Neural progenitor cell (in vitro differentiated cells): ENCODE data around the gene SIVA1. TPM values are rescaled to one million over a fixed set of nuclear protein-coding genes. Genes with fewer than 3 reads are reported as not detected.
A peak's percentile ranks its signal among the peaks of the same experiment; 100 is the strongest.

Experiments
- DNase-seq: peaks from one replicate; pipeline ENCODE4 v3.0.0-alpha.2; 2016; ENCODE audit warnings: low spot score
- H2AFZ ChIP-seq: fragments of 200-600 bp; sonication (generic); replicated peaks from 2 replicates; pipeline ENCODE4 v1.6.1; 2016; ENCODE audit warnings: antibody characterized with exemption
- H3F3A ChIP-seq: fragments of 200-600 bp; sonication (generic); 2 replicates; pipeline ENCODE4 v1.6.1; 2016; ENCODE audit warnings: antibody characterized with exemption, low read depth
- H3K27ac ChIP-seq: fragments of 200-600 bp; sonication (generic); 2 replicates; pipeline ENCODE4 v1.5.1; 2016; ENCODE audit warnings: mild to moderate bottlenecking
- H3K27me3 ChIP-seq: fragments of 200-600 bp; sonication (generic); 2 replicates; pipeline ENCODE4 v1.6.1; 2016; ENCODE audit warnings: mild to moderate bottlenecking, moderate library complexity
- H3K36me3 ChIP-seq: fragments of 200-600 bp; sonication (generic); 2 replicates; pipeline ENCODE4 v1.5.1; 2016
- H3K4me1 ChIP-seq: fragments of 200-600 bp; sonication (generic); 2 replicates; pipeline ENCODE4 v1.6.1; 2016; ENCODE audit warnings: mixed run types
- H3K4me2 ChIP-seq: fragments of 200-600 bp; sonication (generic); 2 replicates; pipeline ENCODE4 v1.6.1; 2016
- H3K4me3 ChIP-seq: fragments of 200-600 bp; sonication (generic); 2 replicates; pipeline ENCODE4 v1.5.1; 2016
- H3K79me2 ChIP-seq: fragments of 200-600 bp; sonication (generic); 2 replicates; pipeline ENCODE4 v1.6.1; 2016; ENCODE audit warnings: low read depth
- H3K9ac ChIP-seq: fragments of 200-600 bp; sonication (generic); 2 replicates; pipeline ENCODE4 v1.6.1; 2016
- H3K9me3 ChIP-seq: fragments of 200-600 bp; sonication (generic); 2 replicates; pipeline ENCODE4 v1.5.1; 2016; ENCODE audit warnings: low read depth
- H4K20me1 ChIP-seq: fragments of 200-600 bp; sonication (generic); 2 replicates; pipeline ENCODE4 v1.6.1; 2016; ENCODE audit warnings: low read depth
- H3K27ac Mint-ChIP-seq: 3 replicates; pipeline ENCODE4 v1.8.0; 2021; ENCODE audit warnings: mixed read lengths
- H3K27me3 Mint-ChIP-seq: 2 replicates; pipeline ENCODE4 v1.8.0; 2022; ENCODE audit warnings: low read depth, mild to moderate bottlenecking, inconsistent platforms, moderate library complexity, mixed read lengths; ENCODE audit not compliant: insufficient read depth
- H3K36me3 Mint-ChIP-seq: 3 replicates; pipeline ENCODE4 v1.8.0; 2021; ENCODE audit warnings: mixed read lengths
- H3K4me1 Mint-ChIP-seq: 3 replicates; pipeline ENCODE4 v1.8.0; 2021; ENCODE audit warnings: mixed read lengths
- H3K4me3 Mint-ChIP-seq: 3 replicates; pipeline ENCODE4 v1.8.0; 2021; ENCODE audit warnings: mild to moderate bottlenecking, moderate library complexity, mixed read lengths
- H3K9me3 Mint-ChIP-seq: 3 replicates; pipeline ENCODE4 v1.8.0; 2020; ENCODE audit warnings: mixed read lengths
- CTCF ChIP-seq: fragments of 200-600 bp; sonication (generic); IDR thresholded peaks from 2 replicates; pipeline ENCODE4 v1.5.1; 2017; ENCODE audit warnings: antibody characterized with exemption, mild to moderate bottlenecking
- EZH2 ChIP-seq: fragments of 200-600 bp; sonication (generic); IDR thresholded peaks from 2 replicates; pipeline ENCODE4 v1.6.1; 2017; ENCODE audit warnings: antibody characterized with exemption, mild to moderate bottlenecking, moderate library complexity
- EZH2phosphoT487 ChIP-seq: fragments of 200-600 bp; sonication (generic); IDR thresholded peaks from 2 replicates; pipeline ENCODE4 v1.6.1; 2017; ENCODE audit warnings: antibody characterized with exemption
- total RNA-seq: library from RNA; depleted of rRNA; stranded (reverse); fragments of >200 nt; gene quantifications from 2 replicates; pipeline ENCODE4 v1.2.3, GENCODE V29; 2015; ENCODE audit warnings: low replicate concordance

The SIVA1 gene
- total RNA-seq, 1 donor from 2014 or later: 139 TPM

- Histone ChIP-seq H4K20me1 (peaks cover 54% of the 10 kb centered on the region), H2AFZ (no peak overlapping the region), H3K4me3 (peak overlapping the region; percentile 97), H3K9ac (peak overlapping the region; percentile 97), H3K4me2 (peak overlapping the region; percentile 95), H3K4me1 (peaks cover 10% of the 10 kb centered on the region), H3F3A (peaks cover 15% of the 10 kb centered on the region), H3K79me2 (peaks cover 39% of the 10 kb centered on the region), H3K9me3 (no peaks in the 10 kb centered on the region), H3K27ac (peak overlapping the region; percentile 26), H3K27me3 (no peaks in the 10 kb centered on the region), H3K36me3 (no peaks in the 10 kb centered on the region)
- peaks cover 36% of the 10 kb centered on the region for H3K4me1 Mint-ChIP-seq
- peaks cover 8% of the 10 kb centered on the region for H3K27me3 Mint-ChIP-seq
- TF ChIP-seq EZH2 (no peak), CTCF (no peak), EZH2phosphoT487 (no peak)
- peaks cover 9% of the 10 kb centered on the region for H3K36me3 Mint-ChIP-seq
- peak; percentile 50 for DNase-seq
- peak overlapping the region; percentile 95 for H3K4me3 Mint-ChIP-seq
- peak overlapping the region; percentile 62 for H3K27ac Mint-ChIP-seq
- H3K9me3 Mint-ChIP-seq: peaks cover 9% of the 10 kb centered on the region
Observed at GRCh38 chr14:104753528-104754212, 723 bp downstream of the SIVA1 start.

- Histone ChIP-seq H3K4me2 (peak overlapping the region; percentile 95), H3K79me2 (peaks cover 41% of the 10 kb centered on the region), H2AFZ (no peak overlapping the region), H3K9ac (peak overlapping the region; percentile 97), H3K4me3 (peak overlapping the region; percentile 97), H3K36me3 (no peaks in the 10 kb centered on the region), H3F3A (peaks cover 8% of the 10 kb centered on the region), H4K20me1 (peaks cover 61% of the 10 kb centered on the region), H3K4me1 (peaks cover 10% of the 10 kb centered on the region), H3K27me3 (no peaks in the 10 kb centered on the region), H3K9me3 (no peaks in the 10 kb centered on the region), H3K27ac (no peak overlapping the region)
- Mint-ChIP-seq H3K36me3 (peaks cover 12% of the 10 kb centered on the region), H3K9me3 (peaks cover 9% of the 10 kb centered on the region), H3K4me1 (peaks cover 30% of the 10 kb centered on the region), H3K27ac (peak overlapping the region; percentile 62), H3K4me3 (peak overlapping the region; percentile 95), H3K27me3 (peaks cover 8% of the 10 kb centered on the region)
- DNase-seq: no peak
- TF ChIP-seq EZH2 (no peak), CTCF (no peak), EZH2phosphoT487 (no peak)
Observed at GRCh38 chr14:104754213-104754851, 1.4 kb downstream of the SIVA1 start.

- Histone ChIP-seq H3K36me3 (no peaks in the 10 kb centered on the region), H3K4me3 (no peak overlapping the region), H3K4me2 (no peak overlapping the region), H3F3A (peaks cover 5% of the 10 kb centered on the region), H3K27me3 (no peaks in the 10 kb centered on the region), H2AFZ (no peak overlapping the region), H3K4me1 (peaks cover 10% of the 10 kb centered on the region), H4K20me1 (peaks cover 69% of the 10 kb centered on the region), H3K79me2 (peaks cover 41% of the 10 kb centered on the region), H3K27ac (no peak overlapping the region), H3K9me3 (no peaks in the 10 kb centered on the region), H3K9ac (no peak overlapping the region)
- no peak for DNase-seq
- Mint-ChIP-seq H3K9me3 (peaks cover 3% of the 10 kb centered on the region), H3K27ac (no peak overlapping the region), H3K4me1 (peaks cover 23% of the 10 kb centered on the region), H3K4me3 (no peak overlapping the region), H3K36me3 (peaks cover 9% of the 10 kb centered on the region), H3K27me3 (peaks cover 4% of the 10 kb centered on the region)
- TF ChIP-seq EZH2: no peak
- TF ChIP-seq EZH2phosphoT487: no peak
- no peak for TF ChIP-seq CTCF
Observed at GRCh38 chr14:104755621-104756020, 2.7 kb downstream of the SIVA1 start.
